Transverse colon (tissue), 4 donors: ENCODE measurements around the gene SLC6A9.

Experiments used
- EP300 ChIP-seq: sonication (generic); formaldehyde crosslinking; IDR thresholded peaks from one replicate; pipeline ENCODE4 v1.6.1; 2017; ENCODE audit warnings: antibody characterized with exemption, low read depth
- POLR2A ChIP-seq: fragments of 450-650 bp; IDR thresholded peaks from one replicate; pipeline ENCODE4 v1.6.1; 2016; ENCODE audit warnings: antibody characterized with exemption, mild to moderate bottlenecking, moderate library complexity
- POLR2AphosphoS5 ChIP-seq, 3 donors: sonication (generic); formaldehyde crosslinking; IDR thresholded peaks; one replicate each; pipeline ENCODE4 v1.6.1; 2016; ENCODE audit warnings: antibody characterized with exemption in 3 of 3
- TF ChIP-seq, protein P1 (sequence below), 5 experiments: fragments of 200-600 bp in 3 of 5; fragments of 450-650 bp in 2 of 5; sonication (generic) in 3 of 5; IDR thresholded peaks; 1 replicate in 2 of 5; 2 replicates in 3 of 5; pipeline ENCODE4 v1.5.1; 2016 to 2017; ENCODE audit warnings: antibody characterized with exemption in 5 of 5, inconsistent platforms in 3 of 5, mild to moderate bottlenecking in 2 of 5, moderate library complexity in 1 of 5

DNA sequence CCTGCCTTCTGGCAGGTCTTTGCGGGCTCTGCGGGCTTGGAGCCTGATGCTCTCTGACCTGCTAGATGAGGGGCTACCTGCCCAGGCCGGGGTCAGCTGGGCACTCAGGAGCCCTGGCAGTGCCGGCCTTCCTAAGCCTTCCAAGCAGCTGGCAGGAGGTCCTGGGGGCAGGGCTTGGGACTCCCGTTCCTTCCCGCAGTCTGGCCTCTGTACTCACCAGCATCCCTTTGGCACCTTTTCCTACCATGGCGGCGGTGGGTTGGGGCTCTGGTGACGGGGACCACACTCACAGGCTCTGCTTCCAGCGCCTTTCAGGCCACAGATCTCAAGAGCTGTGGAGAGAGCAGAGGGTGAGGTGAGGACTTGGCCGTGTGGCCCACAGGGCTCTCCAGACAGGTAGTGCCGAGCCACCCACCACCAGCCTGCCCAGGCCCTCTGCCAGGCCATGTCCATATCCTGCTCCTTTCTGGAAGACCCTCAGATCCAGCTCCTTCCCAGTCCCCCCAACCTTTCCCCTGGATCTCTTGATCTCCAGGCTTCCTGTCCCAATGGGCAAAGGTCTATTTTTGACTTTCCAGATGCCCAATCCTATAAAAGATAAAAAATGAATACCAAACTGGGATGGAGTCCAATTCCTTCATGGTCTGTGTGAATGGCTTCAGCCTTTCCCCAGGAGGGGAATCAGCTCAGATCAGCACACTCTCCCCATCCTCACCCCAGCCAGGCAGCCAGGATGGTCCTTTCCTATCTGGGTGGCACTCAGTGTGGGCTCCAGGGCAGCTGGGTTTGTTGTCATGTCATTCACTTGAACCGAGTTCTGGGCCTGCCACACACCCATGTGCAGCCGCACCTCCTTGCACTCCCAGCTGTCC lies 7.0 kb downstream of the SLC6A9 start:
- TF ChIP-seq, protein P1, sequence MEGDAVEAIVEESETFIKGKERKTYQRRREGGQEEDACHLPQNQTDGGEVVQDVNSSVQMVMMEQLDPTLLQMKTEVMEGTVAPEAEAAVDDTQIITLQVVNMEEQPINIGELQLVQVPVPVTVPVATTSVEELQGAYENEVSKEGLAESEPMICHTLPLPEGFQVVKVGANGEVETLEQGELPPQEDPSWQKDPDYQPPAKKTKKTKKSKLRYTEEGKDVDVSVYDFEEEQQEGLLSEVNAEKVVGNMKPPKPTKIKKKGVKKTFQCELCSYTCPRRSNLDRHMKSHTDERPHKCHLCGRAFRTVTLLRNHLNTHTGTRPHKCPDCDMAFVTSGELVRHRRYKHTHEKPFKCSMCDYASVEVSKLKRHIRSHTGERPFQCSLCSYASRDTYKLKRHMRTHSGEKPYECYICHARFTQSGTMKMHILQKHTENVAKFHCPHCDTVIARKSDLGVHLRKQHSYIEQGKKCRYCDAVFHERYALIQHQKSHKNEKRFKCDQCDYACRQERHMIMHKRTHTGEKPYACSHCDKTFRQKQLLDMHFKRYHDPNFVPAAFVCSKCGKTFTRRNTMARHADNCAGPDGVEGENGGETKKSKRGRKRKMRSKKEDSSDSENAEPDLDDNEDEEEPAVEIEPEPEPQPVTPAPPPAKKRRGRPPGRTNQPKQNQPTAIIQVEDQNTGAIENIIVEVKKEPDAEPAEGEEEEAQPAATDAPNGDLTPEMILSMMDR (IDR thresholded peaks at IDR 0.05) = no peak
- TF ChIP-seq POLR2A (no peak), EP300 (no peak), POLR2AphosphoS5 (IDR thresholded peaks at IDR 0.05) (no peak)
